Endothelial cell of umbilical vein (primary cell): Measurements from ENCODE around the gene HSF2BP.

Experiments used
- MAX ChIP-seq: IDR thresholded peaks from 2 replicates; pipeline ENCODE4 v1.6.1; 2011; ENCODE audit not compliant: insufficient read depth, insufficient read length
- POLR2A ChIP-seq: IDR thresholded peaks from 2 replicates; pipeline ENCODE4 v1.6.1; 2012; ENCODE audit warnings: low read depth, mild to moderate bottlenecking, control low read depth, low read length
- TF ChIP-seq, protein P1 (sequence below), 2 donors: IDR thresholded peaks; 1 replicate in 1 of 2; 2 replicates in 1 of 2; pipeline ENCODE4 v1.5.1; 2011; ENCODE audit warnings: low read length in 2 of 2, mild to moderate bottlenecking in 2 of 2, moderate library complexity in 2 of 2, control low read depth in 1 of 2, inconsistent platforms in 1 of 2, low read depth in 1 of 2; ENCODE audit not compliant: insufficient read depth in 1 of 2; ENCODE audit errors: extremely low read depth in 1 of 2

DNA sequence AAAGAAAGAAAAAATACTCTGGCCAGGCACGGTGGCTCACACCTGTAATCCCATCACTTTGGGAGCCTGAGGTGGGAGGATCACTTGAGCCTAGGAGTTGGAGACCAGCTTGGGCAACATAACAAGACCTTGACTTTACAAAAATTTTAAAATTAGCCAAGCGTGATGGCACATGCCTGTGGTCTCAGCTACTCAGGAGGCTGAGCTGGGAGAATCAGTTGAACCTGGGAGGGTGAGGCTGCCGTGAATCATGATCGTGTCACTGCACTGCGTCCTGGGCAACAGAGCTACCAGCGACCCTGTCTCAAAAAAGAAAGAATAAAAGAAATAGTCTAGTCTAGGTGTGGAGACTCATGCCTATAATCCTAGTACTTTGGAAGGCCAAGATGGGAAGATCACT lies 22.4 kb upstream of the HSF2BP start:
- TF ChIP-seq MAX (no peak), POLR2A (no peak)
- TF ChIP-seq, protein P1, sequence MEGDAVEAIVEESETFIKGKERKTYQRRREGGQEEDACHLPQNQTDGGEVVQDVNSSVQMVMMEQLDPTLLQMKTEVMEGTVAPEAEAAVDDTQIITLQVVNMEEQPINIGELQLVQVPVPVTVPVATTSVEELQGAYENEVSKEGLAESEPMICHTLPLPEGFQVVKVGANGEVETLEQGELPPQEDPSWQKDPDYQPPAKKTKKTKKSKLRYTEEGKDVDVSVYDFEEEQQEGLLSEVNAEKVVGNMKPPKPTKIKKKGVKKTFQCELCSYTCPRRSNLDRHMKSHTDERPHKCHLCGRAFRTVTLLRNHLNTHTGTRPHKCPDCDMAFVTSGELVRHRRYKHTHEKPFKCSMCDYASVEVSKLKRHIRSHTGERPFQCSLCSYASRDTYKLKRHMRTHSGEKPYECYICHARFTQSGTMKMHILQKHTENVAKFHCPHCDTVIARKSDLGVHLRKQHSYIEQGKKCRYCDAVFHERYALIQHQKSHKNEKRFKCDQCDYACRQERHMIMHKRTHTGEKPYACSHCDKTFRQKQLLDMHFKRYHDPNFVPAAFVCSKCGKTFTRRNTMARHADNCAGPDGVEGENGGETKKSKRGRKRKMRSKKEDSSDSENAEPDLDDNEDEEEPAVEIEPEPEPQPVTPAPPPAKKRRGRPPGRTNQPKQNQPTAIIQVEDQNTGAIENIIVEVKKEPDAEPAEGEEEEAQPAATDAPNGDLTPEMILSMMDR (IDR thresholded peaks at IDR 0.05; ENCODE audit: extremely low read depth in 1 of 2, insufficient read depth in 1 of 2, low read depth in 1 of 2, low read length in 2 of 2), result no peak
